ENCODE results near the gene BPI. TPM values are rescaled to one million over a fixed set of nuclear protein-coding genes. Genes with fewer than 3 reads are reported as not detected.
"Not testable (repeated sequence)": the region's sequence is repeated elsewhere in the genome, so short reads cannot be mapped to it uniquely, and the experiment has no call there.

The BPI gene
- total and polyA plus RNA-seq, 2 donors from 2014 or later, result 0.16 to 1.5 TPM

DNA sequence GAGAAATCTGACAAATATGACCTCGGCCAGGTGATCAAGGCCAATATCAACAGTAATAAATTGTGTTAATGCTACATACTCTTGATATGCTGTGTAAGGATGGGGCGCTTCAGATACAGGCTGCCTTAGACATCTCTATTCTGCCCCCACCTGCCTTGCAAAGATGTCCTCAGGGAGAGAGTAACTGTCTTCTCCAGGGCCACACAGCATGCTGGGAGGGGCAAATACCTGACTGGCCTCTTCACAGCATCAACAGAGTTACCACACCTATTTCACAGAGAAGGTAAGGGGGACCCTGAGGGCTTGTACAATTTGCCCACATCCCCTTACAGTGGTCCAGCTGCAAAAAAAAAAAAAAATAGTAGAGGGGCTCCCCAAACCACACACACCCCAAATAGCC is 26.3 kb upstream of the BPI start:
- TF ChIP-seq, protein P1, sequence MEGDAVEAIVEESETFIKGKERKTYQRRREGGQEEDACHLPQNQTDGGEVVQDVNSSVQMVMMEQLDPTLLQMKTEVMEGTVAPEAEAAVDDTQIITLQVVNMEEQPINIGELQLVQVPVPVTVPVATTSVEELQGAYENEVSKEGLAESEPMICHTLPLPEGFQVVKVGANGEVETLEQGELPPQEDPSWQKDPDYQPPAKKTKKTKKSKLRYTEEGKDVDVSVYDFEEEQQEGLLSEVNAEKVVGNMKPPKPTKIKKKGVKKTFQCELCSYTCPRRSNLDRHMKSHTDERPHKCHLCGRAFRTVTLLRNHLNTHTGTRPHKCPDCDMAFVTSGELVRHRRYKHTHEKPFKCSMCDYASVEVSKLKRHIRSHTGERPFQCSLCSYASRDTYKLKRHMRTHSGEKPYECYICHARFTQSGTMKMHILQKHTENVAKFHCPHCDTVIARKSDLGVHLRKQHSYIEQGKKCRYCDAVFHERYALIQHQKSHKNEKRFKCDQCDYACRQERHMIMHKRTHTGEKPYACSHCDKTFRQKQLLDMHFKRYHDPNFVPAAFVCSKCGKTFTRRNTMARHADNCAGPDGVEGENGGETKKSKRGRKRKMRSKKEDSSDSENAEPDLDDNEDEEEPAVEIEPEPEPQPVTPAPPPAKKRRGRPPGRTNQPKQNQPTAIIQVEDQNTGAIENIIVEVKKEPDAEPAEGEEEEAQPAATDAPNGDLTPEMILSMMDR (IDR thresholded peaks at IDR 0.05; ENCODE audit: borderline replicate concordance, extremely low read depth, insufficient read depth), result no peak
- FAIRE-seq, result no peak
- intact Hi-C loops (cut with DNase I), result no loop called here
- Histone ChIP-seq H3K9me3 (ENCODE audit: control insufficient read depth in 2 of 3, insufficient read depth in 1 of 3, low read length in 3 of 3) (no peaks in the 10 kb centered on the region), H3K27me3 (ENCODE audit: control insufficient read depth, insufficient read depth, low read length) (no peaks in the 10 kb centered on the region), H3K4me3 (ENCODE audit: low read length in 3 of 3) (no peak overlapping the region), H3K4me1 (ENCODE audit: control insufficient read depth in 2 of 3, insufficient read depth in 2 of 3, low read depth in 1 of 3, low read length in 3 of 3) (no peaks in the 10 kb centered on the region), H3K36me3 (ENCODE audit: control insufficient read depth in 2 of 3, insufficient read depth in 3 of 3, low read length in 3 of 3) (no peaks in the 10 kb centered on the region), H3K27ac (ENCODE audit: low read depth in 2 of 2, low read length in 2 of 2) (no peak overlapping the region), H3K9ac (ENCODE audit: low read length in 3 of 3) (no peak overlapping the region)
- no peak for DNase-seq

DNA sequence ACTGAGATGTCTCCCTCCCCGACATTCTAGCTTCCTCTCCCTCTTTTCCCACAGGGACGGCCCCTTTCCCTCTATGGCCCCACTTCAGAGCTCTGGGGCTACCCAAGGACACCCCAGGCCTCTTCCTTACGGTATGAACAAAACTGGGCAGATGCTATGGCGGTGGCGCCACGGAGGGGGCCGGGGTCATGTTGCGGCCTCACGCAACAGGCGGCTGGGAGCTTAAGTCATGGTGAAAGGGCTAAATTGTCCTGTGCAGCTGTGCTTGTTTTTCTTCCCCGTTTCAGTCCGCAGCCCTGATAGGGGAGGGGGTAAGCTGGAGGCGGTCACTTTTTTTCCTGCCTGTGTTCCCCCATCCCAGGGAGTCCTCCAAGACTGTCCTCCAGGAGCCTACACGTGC is 25.8 kb upstream of the BPI start:
- FAIRE-seq (no peak), DNase-seq (peak in 2 of 5 donors; percentile 21 to 65)
- no peak overlapping the region for H3K27ac ChIP-seq (ENCODE audit: low read depth in 2 of 2, low read length in 2 of 2)
- H3K4me1 ChIP-seq (ENCODE audit: control insufficient read depth in 2 of 3, insufficient read depth in 2 of 3, low read depth in 1 of 3, low read length in 3 of 3), result no peaks in the 10 kb centered on the region
- no peaks in the 10 kb centered on the region for H3K27me3 ChIP-seq (ENCODE audit: control insufficient read depth, insufficient read depth, low read length)
- no peak overlapping the region for H3K4me3 ChIP-seq (ENCODE audit: low read length in 3 of 3)
- TF ChIP-seq, protein P1 (IDR thresholded peaks at IDR 0.05; ENCODE audit: borderline replicate concordance, extremely low read depth, insufficient read depth), result no peak
- H3K9ac ChIP-seq (ENCODE audit: low read length in 3 of 3), result no peak overlapping the region
- intact Hi-C loops (cut with DNase I), result no loop called here
- H3K9me3 ChIP-seq (ENCODE audit: control insufficient read depth in 2 of 3, insufficient read depth in 1 of 3, low read length in 3 of 3), result no peaks in the 10 kb centered on the region
- H3K36me3 ChIP-seq (ENCODE audit: control insufficient read depth in 2 of 3, insufficient read depth in 3 of 3, low read length in 3 of 3), result no peaks in the 10 kb centered on the region

DNA sequence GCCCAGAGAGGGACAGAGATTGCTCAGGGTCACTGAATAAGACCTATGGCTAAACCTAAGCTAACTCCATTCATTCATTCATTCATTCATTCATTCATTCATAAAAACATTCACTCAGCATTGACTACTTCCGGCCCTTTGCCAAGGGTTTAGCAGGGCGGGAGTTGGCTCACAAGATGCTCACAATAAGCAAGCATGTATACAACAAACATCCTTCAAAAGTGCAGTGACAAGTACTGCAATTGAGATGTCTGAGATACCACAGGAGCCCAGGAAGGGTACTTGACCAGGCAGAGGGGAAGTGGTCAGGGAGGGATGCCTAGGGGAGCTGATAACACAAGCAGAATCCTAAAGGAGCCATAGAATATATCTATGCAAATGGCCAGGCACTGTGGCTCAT is 25.2 kb upstream of the BPI start:
- intact Hi-C loops (cut with DNase I), result no loop called here
- no peak for FAIRE-seq
- no peaks in the 10 kb centered on the region for H3K36me3 ChIP-seq (ENCODE audit: control insufficient read depth in 2 of 3, insufficient read depth in 3 of 3, low read length in 3 of 3)

DNA sequence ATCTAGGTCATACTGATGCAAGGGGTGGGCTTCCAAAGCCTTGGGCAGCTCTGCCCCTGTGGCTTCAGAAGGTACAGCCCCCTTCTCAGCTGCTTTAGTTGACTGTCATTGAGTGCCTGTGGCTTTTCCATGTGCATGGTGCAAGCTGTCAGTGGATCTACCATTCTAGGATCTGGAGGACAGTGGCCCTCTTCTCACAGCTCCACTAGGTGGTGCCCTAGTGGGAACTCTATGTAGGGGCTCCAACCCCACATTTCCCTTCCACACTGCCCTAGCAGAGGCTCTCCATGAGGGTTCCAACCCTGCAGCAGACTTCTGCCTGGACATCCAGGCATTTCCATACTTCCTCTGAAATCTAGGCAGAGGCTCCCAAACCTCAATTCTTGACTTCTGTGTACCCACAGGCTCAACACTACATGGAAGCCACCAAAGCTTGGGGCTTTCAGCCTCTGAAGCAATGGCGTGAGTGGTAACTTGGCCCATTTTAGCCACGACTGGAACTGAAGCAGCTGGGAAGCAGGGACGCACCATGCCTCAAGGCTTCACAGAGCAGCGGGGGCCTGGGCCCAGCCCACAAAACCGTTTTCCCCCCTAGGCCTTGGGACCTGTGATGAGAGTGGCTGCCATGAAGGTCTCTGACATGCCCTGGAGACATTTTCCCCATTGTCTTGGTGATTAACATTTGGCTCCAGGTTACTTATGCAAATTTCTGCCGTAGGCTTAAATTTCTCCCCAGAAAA is 22.6 kb upstream of the BPI start:
- H3K4me3 ChIP-seq (ENCODE audit: low read length in 3 of 3); H3K36me3 ChIP-seq (ENCODE audit: control insufficient read depth in 2 of 3, insufficient read depth in 3 of 3, low read length in 3 of 3); H3K27ac ChIP-seq (ENCODE audit: low read depth in 2 of 2, low read length in 2 of 2); FAIRE-seq; H3K27me3 ChIP-seq (ENCODE audit: control insufficient read depth, insufficient read depth, low read length); H3K9me3 ChIP-seq (ENCODE audit: control insufficient read depth in 2 of 3, insufficient read depth in 1 of 3, low read length in 3 of 3); H3K9ac ChIP-seq (ENCODE audit: low read length in 3 of 3); DNase-seq; intact Hi-C loops (cut with DNase I); H3K4me1 ChIP-seq (ENCODE audit: control insufficient read depth in 2 of 3, insufficient read depth in 2 of 3, low read depth in 1 of 3, low read length in 3 of 3): not testable (repeated sequence)

More for the DNA sequence above, 25.2 kb upstream of the BPI start:
- Histone ChIP-seq H3K9me3 (ENCODE audit: control insufficient read depth in 2 of 3, insufficient read depth in 1 of 3, low read length in 3 of 3) (no peaks in the 10 kb centered on the region), H3K4me1 (ENCODE audit: control insufficient read depth in 2 of 3, insufficient read depth in 2 of 3, low read depth in 1 of 3, low read length in 3 of 3) (no peaks in the 10 kb centered on the region), H3K27ac (ENCODE audit: low read depth in 2 of 2, low read length in 2 of 2) (no peak overlapping the region), H3K9ac (ENCODE audit: low read length in 3 of 3) (no peak overlapping the region), H3K4me3 (ENCODE audit: low read length in 3 of 3) (no peak overlapping the region), H3K27me3 (ENCODE audit: control insufficient read depth, insufficient read depth, low read length) (no peaks in the 10 kb centered on the region)
- DNase-seq, result no peak
- TF ChIP-seq, protein P1 (IDR thresholded peaks at IDR 0.05; ENCODE audit: borderline replicate concordance, extremely low read depth, insufficient read depth), result no peak
